Measurements from ENCODE around the gene VPS18.

The VPS18 gene

GRCh38 chr15:40925863-40926658 lies 31.8 kb downstream of the VPS18 start:
- peak; percentile 17 for DNase-seq

- DNase-seq, result no peak
These were observed 32.6 kb downstream of the VPS18 start for GRCh38 chr15:40926659-40927494.

- no peak for DNase-seq
These were observed 33.2 kb downstream of the VPS18 start for GRCh38 chr15:40927495-40927872.

GRCh38 chr15:40927873-40928806 lies 33.9 kb downstream of the VPS18 start:
- DNase-seq, result no peak

GRCh38 chr15:40928821-40929659 lies 34.8 kb downstream of the VPS18 start, which contains the start of gene DLL4:
Gene DLL4, plus strand, starts transcription at chr15:40929340. Its CDS starts 329 bp downstream, at chr15:40929669.
- peak; percentile 26 for DNase-seq

GRCh38 chr15:40929660-40930429 lies 35.6 kb downstream of the VPS18 start:
- DNase-seq, result no peak

- no peak for DNase-seq
These were observed 36.4 kb downstream of the VPS18 start for GRCh38 chr15:40930430-40931299.

GRCh38 chr15:40931300-40932142 lies 37.3 kb downstream of the VPS18 start:
- no peak for DNase-seq

GRCh38 chr15:40932156-40932555 lies 37.9 kb downstream of the VPS18 start:
- DNase-seq, result no peak

GRCh38 chr15:40932649-40933516 lies 38.6 kb downstream of the VPS18 start:
- DNase-seq, result no peak

GRCh38 chr15:40933517-40933902 lies 39.3 kb downstream of the VPS18 start:
- DNase-seq, result no peak

- no peak for DNase-seq
These were observed 40.2 kb downstream of the VPS18 start for GRCh38 chr15:40934457-40934856.

GRCh38 chr15:40936234-40936708 lies 42.0 kb downstream of the VPS18 start:
- DNase-seq, result no peak

GRCh38 chr15:40936709-40937666 lies 42.7 kb downstream of the VPS18 start:
- peak; percentile 71 for DNase-seq

GRCh38 chr15:40937762-40938535 lies 43.7 kb downstream of the VPS18 start:
- no peak for DNase-seq

- no peak for DNase-seq
These were observed 44.3 kb downstream of the VPS18 start for GRCh38 chr15:40938536-40938870.
